Measurements from ENCODE around the gene MYO1C. TPM values are rescaled to one million over a fixed set of nuclear protein-coding genes. Genes with fewer than 3 reads are reported as not detected.

The MYO1C gene
- total RNA-seq, 1 experiment from 2014 or later: 251 TPM

- Histone ChIP-seq H3K36me3 (ENCODE audit: control insufficient read depth, insufficient read depth, low read length) (peaks cover 5% of the 10 kb centered on the region), H3K9me3 (ENCODE audit: control insufficient read depth, insufficient read depth, low read depth, low read length) (no peaks in the 10 kb centered on the region), H3K27ac (ENCODE audit: low read length) (no peak overlapping the region), H3K4me3 (ENCODE audit: low read depth in 2 of 2, low read length in 2 of 2) (no peak overlapping the region), H3K27me3 (ENCODE audit: control insufficient read depth, insufficient read depth, low read length) (no peaks in the 10 kb centered on the region), H3K4me1 (ENCODE audit: control insufficient read depth, insufficient read depth, low read length) (no peaks in the 10 kb centered on the region; the same call in 1 of the 2 replicates)
- ChIA-PET POLR2A (interaction anchor here (0.5 kb wide), 1 partner anchor 10 kb away, joined by 4 read pairs; no protein-coding TSS in a partner anchor), CTCF (interaction anchor here (0.7 kb wide), 1 partner anchor 256 kb away, joined by 3 read pairs; no protein-coding TSS in a partner anchor)
- intact Hi-C loops (cut with micrococcal nuclease; ENCODE audit: unreplicated experiment): no loop called here
- no peak for ATAC-seq
- DNase-seq (ENCODE audit: low read depth, low spot score): no peak
- no TSS peak for BruUV-seq (replicated peaks)
- TF ChIP-seq CTCF (IDR thresholded peaks at IDR 0.05) (no peak), SIN3A (IDR thresholded peaks at IDR 0.05; ENCODE audit: borderline replicate concordance, insufficient read depth, low read depth, low read length) (no peak), POLR2AphosphoS5 (IDR thresholded peaks at IDR 0.05; ENCODE audit: low read depth, low read length) (no peak), TCF7L2 (IDR thresholded peaks at IDR 0.05; ENCODE audit: low read depth, low read length) (no peak)
- TF ChIP-seq, protein P1, sequence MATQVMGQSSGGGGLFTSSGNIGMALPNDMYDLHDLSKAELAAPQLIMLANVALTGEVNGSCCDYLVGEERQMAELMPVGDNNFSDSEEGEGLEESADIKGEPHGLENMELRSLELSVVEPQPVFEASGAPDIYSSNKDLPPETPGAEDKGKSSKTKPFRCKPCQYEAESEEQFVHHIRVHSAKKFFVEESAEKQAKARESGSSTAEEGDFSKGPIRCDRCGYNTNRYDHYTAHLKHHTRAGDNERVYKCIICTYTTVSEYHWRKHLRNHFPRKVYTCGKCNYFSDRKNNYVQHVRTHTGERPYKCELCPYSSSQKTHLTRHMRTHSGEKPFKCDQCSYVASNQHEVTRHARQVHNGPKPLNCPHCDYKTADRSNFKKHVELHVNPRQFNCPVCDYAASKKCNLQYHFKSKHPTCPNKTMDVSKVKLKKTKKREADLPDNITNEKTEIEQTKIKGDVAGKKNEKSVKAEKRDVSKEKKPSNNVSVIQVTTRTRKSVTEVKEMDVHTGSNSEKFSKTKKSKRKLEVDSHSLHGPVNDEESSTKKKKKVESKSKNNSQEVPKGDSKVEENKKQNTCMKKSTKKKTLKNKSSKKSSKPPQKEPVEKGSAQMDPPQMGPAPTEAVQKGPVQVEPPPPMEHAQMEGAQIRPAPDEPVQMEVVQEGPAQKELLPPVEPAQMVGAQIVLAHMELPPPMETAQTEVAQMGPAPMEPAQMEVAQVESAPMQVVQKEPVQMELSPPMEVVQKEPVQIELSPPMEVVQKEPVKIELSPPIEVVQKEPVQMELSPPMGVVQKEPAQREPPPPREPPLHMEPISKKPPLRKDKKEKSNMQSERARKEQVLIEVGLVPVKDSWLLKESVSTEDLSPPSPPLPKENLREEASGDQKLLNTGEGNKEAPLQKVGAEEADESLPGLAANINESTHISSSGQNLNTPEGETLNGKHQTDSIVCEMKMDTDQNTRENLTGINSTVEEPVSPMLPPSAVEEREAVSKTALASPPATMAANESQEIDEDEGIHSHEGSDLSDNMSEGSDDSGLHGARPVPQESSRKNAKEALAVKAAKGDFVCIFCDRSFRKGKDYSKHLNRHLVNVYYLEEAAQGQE (IDR thresholded peaks at IDR 0.05; ENCODE audit: insufficient read depth in 1 of 2, low read depth in 2 of 2, low read length in 1 of 2): no peak
- in situ Hi-C loops (cut with HindIII; ENCODE audit: low pct_unique_long_range_greater_than_20kb, low sequenced_read_pairs): no loop called here
These were observed 22.3 kb downstream of the MYO1C start for GRCh38 chr17:1470071-1470754.

DNA sequence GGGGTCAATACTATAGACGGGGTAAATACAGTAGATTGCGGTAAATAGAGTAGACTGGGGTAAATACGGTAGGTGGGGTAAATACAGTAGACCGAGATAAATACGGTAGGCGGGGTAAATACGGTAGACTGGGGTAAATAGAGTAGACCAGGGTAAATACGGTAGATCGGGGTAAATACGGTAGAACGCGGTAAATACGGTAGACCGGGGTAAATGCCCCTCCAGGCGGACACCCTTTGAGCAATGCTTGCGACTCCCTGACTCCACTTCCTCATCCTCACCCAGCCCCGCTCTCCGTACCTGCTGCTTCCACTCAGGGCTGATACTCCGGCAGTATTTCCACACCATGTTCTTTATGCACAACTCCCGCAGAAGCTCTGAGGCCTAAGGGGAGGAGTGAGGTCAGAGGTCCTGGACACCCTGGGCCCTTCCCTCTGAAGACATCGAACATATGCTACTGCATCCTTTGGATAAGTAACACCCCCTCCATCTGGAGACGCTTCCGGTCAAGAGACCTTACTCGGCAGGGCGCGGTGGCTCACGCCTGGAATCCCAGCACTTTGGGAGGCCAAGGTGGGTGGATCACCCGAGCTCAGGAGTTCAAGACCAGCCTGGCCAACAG, 23.1 kb downstream of the MYO1C start:
- Histone ChIP-seq H3K9me3 (ENCODE audit: control insufficient read depth, insufficient read depth, low read depth, low read length) (no peaks in the 10 kb centered on the region), H3K4me1 (ENCODE audit: control insufficient read depth, insufficient read depth, low read length) (no peaks in the 10 kb centered on the region), H3K27ac (ENCODE audit: low read length) (no peak overlapping the region), H3K4me3 (ENCODE audit: low read depth in 2 of 2, low read length in 2 of 2) (no peak overlapping the region), H3K27me3 (ENCODE audit: control insufficient read depth, insufficient read depth, low read length) (no peaks in the 10 kb centered on the region), H3K36me3 (ENCODE audit: control insufficient read depth, insufficient read depth, low read length) (peaks cover 5% of the 10 kb centered on the region)
- no TSS peak for BruUV-seq (replicated peaks)
- POLR2A ChIA-PET: interaction anchor here (0.5 kb wide), 2 partner anchors 9 to 46 kb away, joined by 4 to 8 read pairs; no protein-coding TSS in a partner anchor
- in situ Hi-C loops (cut with HindIII; ENCODE audit: low pct_unique_long_range_greater_than_20kb, low sequenced_read_pairs): no loop called here
- CTCF ChIA-PET: interaction anchor here (0.7 kb wide), 1 partner anchor 257 kb away, joined by 3 read pairs; no protein-coding TSS in a partner anchor
- ATAC-seq: peak; percentile 72
- TF ChIP-seq SIN3A (IDR thresholded peaks at IDR 0.05; ENCODE audit: borderline replicate concordance, insufficient read depth, low read depth, low read length) (no peak), POLR2AphosphoS5 (IDR thresholded peaks at IDR 0.05; ENCODE audit: low read depth, low read length) (no peak), TCF7L2 (IDR thresholded peaks at IDR 0.05; ENCODE audit: low read depth, low read length) (no peak), CTCF (IDR thresholded peaks at IDR 0.05) (no peak)
- no peak for DNase-seq (ENCODE audit: low read depth, low spot score)
- intact Hi-C loops (cut with micrococcal nuclease; ENCODE audit: unreplicated experiment): no loop called here
